A172 (cell line): Measurements from ENCODE around the gene CTCFL. TPM values are rescaled to one million over a fixed set of nuclear protein-coding genes. Genes with fewer than 3 reads are reported as not detected.
"Not testable (repeated sequence)": the region's sequence is repeated elsewhere in the genome, so short reads cannot be mapped to it uniquely, and the experiment has no call there.

ENCODE experiments used
- DNase-seq: peaks from one replicate; pipeline ENCODE4 v3.0.0-alpha.2; 2015; ENCODE audit warnings: low spot score
- total RNA-seq: library from RNA; depleted of rRNA; stranded (reverse); fragments of >200 nt; shearing (Covaris generic); gene quantifications from 2 replicates; pipeline ENCODE4 v1.2.3, GENCODE V29; 2014

CTCFL gene
- total RNA-seq, 1 experiment from 2014 or later, result not detected

DNA sequence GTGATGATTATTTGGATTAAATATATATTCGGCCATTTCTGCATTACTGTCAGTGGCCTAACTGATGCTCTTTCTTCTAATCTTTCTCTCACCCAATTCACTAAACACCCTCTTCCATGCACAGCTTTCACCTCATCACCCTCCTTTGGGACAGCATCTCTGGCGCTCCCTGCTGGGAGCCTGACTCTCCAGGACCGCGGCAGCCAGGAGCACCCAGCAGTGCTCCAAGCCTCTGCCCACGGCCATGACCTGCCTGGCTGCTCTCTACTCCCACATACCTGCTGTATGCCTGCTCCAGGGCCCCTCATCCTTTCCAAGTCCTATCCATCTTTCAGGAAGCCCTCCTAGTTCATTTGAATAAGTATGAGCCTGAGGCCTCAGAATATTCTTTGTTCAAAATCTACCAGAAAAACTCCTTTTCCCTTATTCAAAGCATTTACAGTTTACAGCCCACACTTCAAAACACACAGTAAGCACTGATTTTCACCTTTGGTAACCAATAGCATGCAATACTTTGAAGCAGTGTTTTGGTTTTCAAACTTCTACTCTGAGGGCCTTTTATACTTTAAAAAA is 15.2 kb downstream of the CTCFL start:
- peak; percentile 45 for DNase-seq

DNA sequence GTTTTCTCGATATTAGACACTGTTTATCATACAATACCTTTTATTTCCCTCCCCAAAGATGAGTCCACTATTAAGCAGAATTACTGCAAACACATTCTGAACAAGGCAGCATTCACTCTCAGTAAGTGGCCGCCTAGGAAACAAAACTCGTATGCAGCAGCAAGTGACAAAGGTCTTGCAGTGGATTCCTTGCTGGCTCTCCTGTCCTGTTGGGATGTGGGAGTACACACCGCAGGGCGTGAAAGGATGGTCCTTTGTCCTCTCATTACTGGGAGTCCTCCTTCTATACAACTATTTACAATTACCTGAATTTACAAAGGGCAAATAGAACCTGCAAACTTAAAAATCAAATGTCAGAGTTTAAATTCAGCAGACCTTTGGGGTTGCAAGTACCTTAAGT is 16.1 kb downstream of the CTCFL start:
- DNase-seq, result no peak

DNA sequence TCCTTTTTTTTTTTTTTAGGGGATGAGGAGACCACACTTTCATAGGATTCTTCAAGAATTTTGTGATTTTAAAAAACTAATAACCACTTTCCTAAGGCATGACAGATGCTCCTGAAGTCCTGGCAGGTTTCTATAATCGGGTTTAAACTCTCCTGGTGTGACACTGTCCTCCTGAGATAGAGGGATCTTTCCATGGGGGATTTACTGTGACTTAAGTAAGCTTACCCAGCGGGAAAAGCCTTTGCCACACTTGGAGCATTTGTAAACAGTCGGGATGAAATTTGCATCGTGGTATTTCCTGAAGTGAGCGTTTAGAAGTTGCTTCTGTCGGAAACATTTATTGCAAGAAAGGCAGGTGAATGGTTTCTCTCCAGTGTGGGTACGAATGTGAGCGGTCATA is 16.6 kb downstream of the CTCFL start:
- DNase-seq, result no peak

DNA sequence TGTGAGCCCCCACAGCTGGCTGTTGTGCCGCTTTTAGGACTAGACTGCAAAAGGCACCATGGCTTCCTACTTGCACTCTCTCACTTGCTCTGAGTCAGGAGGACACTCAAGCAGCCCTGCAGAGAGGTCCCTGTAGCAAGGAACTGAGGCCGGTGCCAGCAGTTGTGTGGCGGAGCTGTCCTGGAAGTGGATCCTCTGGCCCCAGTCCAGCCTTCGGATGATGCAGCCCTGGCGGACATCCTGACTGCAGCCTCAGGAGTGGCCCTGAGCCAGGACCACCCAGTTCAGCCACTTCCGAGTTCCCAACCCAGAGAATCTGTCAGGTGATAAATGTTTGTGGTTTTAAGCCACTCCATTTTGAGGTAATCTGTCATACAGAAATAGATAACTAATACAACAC is 17.5 kb downstream of the CTCFL start:
- peak; percentile 77 for DNase-seq

DNA sequence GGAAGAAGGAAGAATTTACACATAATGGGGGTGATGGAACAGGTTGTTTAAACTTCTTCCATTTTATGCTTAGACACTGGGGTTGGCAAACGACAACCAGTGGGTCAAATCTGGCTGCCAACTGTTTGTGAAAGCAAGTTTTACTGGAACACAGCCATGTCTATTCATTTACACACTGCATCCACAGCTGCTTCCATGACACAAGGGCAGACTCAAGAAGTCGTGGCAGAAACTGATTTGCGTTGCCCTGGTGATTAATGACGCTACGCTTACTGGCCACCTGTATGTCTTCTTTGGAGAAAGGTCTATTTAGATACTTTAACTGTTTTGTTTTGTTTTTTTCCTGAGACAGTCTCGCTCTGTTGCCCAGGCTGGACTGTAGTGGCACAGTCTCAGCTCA is 19.0 kb downstream of the CTCFL start:
- DNase-seq, result no peak

DNA sequence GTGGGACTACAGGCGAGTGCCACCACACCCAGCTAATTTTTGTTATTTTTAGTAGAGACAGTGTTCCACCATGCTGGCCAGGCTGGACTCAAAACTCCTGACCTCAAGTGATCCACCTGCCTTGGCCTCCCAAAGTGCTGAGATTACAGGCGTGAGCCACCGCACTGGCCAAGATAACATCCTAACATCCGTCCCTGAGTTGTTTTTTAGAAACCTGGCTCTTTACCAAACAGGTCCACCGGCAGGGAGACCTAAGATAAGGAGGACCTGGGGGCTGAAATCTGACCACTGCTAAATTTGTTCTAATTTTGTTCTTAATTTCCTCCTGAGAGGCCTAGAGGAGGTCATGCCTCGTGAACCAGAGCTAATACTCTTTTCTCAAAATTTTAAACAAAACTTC is 20.5 kb downstream of the CTCFL start:
- DNase-seq, result no peak

DNA sequence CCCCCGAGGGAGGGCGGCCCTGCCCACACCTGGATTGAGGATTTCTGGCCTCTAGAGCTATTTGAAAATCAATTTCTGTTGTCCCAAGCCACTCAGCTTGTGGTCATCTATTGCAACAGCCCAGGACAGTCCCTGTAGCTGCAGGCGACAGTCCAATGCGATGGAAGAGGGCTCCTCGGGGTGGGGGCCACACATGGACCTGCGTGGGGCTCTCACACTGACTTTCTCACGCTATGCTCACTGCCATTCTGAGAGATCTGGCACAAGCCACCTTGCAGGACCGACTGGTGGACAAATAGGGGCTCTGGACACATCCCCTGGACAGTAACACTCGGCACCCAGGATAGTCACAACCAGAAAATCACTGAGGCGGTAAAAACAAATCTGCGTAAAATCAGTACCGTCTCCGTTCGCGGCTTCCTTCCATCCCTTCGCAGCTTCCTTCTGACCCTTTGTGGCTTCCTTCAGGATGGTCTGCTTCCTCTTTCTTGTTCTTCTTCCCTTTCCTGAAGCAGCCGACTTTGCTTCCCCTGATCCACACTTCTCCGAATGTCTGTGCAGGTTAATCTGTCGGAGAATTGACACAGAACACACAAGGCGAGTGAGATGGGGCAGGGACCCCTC is 21.8 kb downstream of the CTCFL start:
- no peak for DNase-seq

DNA sequence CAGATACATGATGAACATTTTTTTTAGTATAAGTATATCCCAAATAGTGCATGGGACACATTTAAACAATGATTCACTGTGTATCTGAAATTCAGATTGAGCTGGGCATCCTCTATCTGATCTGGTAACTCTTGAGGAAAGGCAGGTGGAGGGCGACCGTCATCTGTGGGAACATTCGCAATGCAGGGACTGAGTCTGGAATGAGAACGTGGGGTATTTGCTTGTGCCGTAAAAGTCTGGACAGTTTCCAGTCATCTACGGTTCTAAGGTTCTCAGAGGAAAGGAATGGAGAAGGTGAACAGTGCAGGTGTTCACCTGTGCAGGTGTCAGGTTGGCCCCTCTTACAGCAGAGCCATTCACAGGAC is 22.6 kb downstream of the CTCFL start:
- DNase-seq, result no peak

DNA sequence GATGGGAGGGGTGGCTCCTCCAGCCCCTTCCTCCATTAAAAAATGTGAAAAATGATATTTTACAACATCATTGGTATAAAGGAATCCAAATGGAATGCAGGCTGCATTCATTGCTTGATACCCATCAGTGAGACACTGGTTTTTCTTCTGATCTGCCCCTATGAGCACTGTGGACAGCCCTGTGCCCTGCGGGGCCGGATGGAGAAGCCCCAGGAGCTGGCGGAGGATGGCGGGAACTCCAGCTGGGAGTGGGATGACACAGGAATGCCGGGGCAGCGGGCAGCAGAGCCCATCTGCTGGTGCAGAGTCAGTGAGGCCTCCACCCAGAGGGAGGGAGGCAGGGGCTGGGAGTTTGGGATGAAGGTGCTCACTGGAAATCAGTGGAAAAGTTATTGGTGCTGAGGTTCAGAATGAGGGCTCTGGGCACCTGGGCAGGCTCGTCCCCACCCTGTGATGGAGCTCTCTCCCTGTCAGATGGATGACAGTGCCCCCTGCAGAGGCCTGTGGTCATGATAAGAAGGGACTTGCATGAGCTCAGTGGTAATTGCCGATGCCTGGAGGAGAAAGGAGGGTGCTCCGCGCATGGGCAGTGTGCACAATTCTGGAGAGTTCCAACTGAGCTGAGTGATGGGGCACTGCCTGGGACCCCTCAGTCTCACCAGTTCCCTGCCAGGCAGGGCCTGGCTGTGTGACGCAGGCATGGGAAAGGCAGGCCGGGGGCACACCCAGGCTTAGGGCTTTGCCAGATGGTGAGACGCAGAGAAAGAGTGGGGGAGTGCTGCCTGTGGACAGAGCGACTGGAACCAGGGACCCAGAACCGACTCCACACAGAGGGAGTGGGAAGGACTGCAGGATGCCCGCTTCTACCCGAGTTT is 23.2 kb downstream of the CTCFL start:
- DNase-seq, result peak; percentile 83

DNA sequence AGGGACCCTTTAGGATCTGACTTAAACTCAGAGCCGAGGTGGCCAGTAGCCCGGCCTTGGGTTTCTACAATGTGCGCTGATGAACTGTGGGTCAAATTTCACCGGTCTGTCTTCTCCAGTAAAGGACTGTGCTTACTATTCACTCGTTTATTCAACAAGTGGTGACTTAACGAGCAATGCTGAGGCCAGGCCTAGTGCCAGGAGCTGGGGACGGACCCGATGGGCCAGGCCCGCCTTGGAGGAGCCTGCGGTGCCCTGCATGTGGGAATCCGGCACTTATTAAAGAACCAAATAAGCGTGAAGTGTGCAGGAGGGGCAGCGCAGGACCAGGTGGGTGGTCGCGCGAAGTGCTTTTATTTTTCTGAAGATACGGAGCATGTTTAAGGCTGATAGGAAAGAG is 24.0 kb downstream of the CTCFL start:
- DNase-seq, result peak; percentile 28

DNA sequence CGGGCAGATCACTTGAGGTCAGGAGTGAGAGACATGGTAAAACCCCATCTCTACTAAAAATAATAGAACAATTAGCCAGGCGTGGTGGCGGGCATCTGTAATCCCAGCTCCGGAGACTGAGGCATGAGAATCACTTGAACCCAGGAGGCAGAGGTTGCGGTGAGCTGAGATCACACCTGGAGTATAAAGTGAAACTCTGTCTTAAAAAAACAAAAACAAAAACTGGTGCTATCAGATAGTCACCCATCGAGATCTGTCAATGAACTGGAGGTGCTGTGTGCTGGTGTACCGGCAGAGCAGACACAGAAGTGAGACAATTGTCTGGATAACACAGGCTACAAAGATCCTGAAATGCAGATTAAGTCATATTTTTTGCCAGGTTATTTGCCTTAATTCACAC is 24.7 kb downstream of the CTCFL start:
- DNase-seq, result no peak

DNA sequence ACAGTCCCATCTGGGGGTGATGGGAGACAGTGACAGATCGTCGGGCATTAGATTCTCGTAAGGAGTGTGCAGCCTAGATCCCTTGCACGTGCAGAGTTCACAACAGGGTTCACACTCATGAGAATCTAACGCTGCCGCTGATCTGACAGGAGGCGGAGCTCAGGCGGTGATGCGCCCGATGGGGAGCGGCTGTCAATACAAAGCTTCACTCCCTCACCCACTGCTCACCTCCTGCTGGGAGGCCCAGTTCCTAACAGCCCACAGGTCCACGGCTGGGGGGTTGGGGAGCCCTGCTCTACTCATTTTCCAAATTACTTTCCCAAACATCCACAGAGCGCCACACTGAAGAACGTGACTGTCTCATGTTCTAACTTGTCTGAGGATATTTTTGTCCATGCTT is 25.3 kb downstream of the CTCFL start:
- no peak for DNase-seq

DNA sequence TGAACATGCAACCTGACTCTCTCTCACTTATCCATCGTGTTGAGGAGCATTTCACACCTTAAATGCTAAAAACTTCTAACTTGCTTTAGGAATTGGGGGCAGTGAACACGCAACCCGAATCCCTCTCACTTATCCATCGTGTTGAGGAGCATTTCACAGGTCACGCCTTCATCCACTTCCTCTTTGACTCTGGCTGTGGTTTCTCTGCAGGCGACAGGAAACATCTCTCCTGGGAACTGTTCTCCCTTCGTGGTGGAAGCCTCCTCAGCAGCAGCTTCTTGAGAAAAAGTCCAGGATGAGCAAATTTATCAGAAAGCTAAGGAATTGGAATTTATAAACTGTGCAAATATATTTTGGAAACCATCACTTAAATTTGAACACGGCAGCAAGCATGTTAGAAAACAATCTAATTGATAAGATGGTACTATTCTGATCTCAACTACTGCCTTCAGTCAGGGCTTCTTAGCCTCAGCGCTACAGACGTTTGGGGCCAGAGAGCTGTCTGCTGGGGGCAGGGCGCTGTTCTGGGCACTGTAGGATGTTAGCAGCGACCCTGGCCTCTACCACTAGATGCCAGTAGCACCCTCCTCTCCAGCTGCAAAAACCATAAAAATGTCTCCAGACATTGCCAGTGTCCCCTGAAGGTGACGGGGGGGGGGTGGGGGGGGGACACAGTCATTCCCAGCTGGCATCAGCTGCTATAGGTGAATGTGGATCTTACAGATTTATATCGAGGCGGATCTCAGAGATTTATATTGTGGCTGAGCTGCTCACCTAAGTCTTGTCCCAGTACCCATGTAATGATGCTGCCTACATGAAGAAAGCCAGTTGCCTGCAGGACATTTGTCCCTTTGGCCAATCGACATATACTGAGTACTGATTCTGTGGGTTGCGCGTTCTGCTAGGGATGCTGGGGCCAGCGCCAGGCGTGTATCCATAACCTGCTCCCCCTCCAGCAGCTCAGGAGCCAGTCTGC is 26.2 kb downstream of the CTCFL start:
- peak; percentile 71 for DNase-seq

DNA sequence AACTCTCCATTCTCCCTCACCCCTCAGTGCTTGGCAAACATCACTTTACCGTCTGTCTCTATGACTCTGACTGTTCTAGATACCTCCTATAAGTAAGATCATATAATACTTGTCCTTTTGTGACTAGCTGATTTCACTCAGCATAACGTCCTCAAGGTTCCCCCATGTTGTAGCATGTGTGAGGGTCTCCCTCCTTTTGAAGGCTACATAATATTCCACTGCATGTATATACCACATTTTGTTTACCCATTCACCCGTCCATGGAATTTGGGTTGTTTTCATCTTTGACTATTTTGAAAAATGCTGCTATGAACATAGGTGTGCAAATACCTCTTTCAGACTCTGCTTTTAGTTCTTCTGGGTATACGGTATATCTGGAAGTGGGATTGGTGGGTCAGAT is 28.3 kb downstream of the CTCFL start:
- DNase-seq, result no peak

DNA sequence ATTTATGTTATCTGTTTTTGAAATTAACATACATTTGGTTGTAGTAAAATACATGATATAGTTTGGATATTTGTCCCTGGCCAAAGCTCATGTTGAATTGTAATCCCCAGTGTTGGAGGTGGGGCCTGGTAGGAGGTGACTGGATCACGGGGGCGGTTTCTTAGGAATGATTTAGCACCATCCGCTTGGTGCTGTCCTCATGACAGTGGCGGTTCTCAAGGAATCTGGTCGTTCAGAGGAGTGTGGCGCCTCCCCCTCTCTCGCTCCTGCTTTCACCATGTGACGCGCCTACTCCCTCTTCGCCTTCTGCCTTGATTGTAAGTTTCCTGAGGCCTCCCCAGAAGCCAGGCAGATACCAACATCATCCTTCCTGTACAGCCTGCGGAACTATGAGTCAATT is 29.0 kb downstream of the CTCFL start:
- no peak for DNase-seq

DNA sequence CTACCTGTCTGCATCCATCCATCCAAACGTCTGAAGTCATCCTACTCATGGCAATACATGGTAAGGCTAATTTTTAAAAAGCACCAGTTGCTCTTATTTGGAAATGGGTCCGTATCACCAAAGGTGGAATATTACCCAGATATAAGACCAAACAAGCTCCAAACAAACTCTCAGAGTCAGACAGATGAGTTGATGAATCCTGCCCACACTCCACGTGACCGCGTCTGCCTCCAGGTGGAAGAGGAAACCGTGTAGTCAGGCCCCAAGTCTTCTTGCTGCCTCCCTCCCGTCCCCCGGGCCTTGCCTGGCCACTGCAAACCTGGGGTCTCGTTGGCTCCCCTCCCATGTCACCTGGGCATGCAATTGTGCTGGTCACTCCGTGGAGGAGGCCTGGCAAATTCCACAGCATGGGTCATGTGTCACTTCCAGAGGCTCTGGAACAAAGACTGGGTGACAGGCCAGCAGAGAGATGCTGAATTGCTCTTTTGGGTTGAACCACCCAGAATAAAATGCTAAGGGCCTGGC is 31.8 kb downstream of the CTCFL start:
- DNase-seq, result no peak

DNA sequence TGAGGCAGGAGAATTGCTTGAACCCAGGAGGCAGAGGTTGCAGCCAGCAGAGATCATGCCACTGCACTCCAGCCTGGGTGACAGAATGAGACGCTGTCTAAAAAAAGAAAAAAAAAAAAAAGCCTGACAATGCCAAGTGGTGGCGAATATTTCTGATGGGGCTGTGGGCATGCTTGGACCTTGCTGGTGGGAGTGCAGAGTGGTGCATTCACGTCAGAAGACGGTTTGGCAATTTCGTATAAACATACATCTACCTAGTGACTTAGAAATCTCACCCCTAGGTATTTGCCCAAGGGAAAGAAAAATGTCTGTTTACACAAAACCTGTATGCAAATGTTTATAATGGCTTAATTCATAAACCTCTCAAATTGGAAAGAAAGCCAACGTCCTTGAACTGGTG is 33.6 kb downstream of the CTCFL start:
- no peak for DNase-seq

DNA sequence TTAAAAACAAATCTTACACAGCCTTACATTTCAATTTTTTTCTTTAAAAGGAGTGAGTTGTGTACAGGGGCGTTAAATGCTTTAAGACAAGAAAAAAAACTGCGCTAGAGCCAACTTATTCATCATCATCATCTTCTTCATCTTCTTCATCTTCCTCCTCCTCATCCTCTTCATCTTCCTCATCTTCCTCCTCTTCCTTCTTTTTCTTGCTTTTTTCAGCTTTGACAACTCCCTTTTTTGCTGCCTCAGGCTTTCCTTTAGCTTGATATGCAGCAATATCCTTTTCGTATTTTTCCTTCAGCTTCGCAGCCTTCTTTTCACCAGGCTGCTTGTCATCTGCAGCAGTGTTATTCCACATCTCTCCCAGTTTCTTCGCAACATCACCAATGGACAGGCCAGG is 36.7 kb downstream of the CTCFL start:
- DNase-seq, result not testable (repeated sequence)

DNA sequence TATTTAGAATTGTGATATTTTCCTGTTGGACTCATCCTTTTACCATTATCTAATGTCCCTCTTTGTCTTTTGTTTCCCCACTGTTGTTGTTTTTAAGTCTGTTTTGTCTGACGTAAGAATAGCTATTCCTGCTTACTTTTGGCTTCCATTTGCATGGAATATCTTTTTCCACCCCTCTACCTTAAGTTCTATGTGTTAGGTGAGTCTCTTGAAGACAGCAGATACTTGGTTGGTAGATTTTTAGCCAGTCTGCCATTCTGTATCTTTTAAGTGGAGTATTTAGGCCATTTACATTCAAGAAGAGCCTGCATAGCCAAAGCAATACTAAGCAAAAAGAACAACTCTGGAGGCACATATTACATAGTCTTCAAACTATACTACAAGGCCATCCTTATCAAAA is 39.2 kb downstream of the CTCFL start:
- DNase-seq, result no peak

DNA sequence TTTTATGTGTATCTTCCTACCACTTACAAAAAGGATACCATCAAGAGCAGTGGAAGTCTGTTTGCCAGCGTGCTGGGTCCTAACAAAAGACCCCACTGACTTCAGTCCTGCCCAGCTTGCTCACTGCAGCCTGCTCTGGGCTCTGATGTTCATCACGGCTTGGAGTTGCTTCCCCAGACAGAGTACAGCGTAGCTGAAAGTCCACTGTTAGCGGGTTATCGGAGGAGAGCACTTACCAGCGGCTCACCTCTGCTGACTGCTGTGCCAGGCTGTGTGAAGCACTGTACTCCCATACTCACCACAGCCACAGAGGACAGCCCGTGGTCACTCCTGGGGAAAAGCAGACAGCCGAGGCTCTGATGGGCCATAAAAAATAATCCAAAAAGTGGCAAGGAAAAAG is 40.2 kb downstream of the CTCFL start:
- DNase-seq, result no peak

DNA sequence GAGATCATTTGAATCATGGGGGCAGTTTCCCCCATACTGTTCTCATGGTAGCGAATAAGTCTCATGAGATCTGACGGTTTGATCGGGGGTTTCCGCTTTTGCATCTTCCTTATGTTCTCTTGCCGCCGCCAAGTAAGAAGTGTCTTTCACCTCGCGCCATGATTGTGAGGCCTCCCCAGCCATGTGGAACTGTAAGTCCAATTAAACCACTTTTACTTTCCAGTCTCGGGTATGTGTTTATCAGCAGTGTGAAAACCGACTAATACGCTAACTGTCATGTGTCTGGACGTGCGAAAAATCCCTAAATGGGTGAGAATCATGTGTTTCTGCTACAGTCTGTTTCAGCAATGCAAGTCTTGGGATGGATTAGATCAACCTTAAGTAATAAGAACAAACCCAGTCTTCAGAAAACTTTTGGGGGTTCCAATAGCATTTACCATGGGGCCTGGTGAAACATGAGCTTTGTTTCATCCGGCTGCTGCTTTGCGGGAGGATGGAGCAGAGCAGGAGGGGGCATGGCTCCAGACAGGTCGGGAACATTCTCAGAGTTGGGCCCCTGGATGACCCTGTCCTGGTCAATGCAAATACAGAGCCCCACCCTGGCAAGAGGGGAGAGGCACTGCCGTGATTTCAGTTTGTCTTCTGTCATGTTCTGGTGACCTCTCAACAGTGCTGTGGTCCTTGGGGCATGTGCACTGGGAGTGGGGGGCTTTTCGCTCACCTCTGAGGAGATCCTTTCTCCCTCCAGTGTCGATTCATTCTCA is 41.5 kb downstream of the CTCFL start:
- DNase-seq, result no peak
